ENCODE data around the gene CNOT11.

GRCh38 chr2:101238930-101239759 lies 13.5 kb upstream of the CNOT11 start:
- TF ChIP-seq MAFK (IDR thresholded peaks at IDR 0.05; ENCODE audit: low read depth, low read length) (no peak), BHLHE40 (IDR thresholded peaks at IDR 0.05; ENCODE audit: low read depth, low read length) (no peak), MAZ (IDR thresholded peaks at IDR 0.05; ENCODE audit: borderline replicate concordance, low read depth, low read length) (no peak), POLR2A (IDR thresholded peaks at IDR 0.05; ENCODE audit: low read depth, low read length) (no peak), RAD21 (IDR thresholded peaks at IDR 0.05; ENCODE audit: low read length) (no peak), CTCF (conservative IDR thresholded peaks at IDR 0.05; ENCODE audit: low read depth, low read length) (no peak), RFX5 (IDR thresholded peaks at IDR 0.05; ENCODE audit: low read depth, low read length) (no peak), SMC3 (IDR thresholded peaks at IDR 0.05; ENCODE audit: low read depth, low read length) (no peak), CEBPB (IDR thresholded peaks at IDR 0.05; ENCODE audit: low read depth, low read length) (no peak), CHD1 (IDR thresholded peaks at IDR 0.05; ENCODE audit: low read depth, low read length) (no peak)
